Panc1 (cell line): ENCODE results near the gene PAPSS2. TPM values are rescaled to one million over a fixed set of nuclear protein-coding genes. Genes with fewer than 3 reads are reported as not detected.
"Not testable (repeated sequence)": the region's sequence is repeated elsewhere in the genome, so short reads cannot be mapped to it uniquely, and the experiment has no call there.

Experiments used
- ATAC-seq: fragments of 200-7000 bp; cut with Tn5 transposase; 2 replicates; pipeline ENCODE4 v1.9.1; 2020; ENCODE audit warnings: mild to moderate bottlenecking, moderate library complexity
- BruUV-seq: library from RNA; stranded (reverse); fragments of 400-500 nt; replicated peaks from 2 replicates; lab custom pipeline; 2021; lab: Mats Ljungman, UMichigan
- CTCF ChIA-PET: fragments of 300-600 bp; sonication (Branson Sonifier 250); formaldehyde crosslinking; loops from one replicate; lab custom pipeline; 2022; ENCODE audit warnings: antibody characterized with exemption; lab: Charles Lee
- POLR2A ChIA-PET: fragments of 300-600 bp; sonication (Branson Sonifier 250); formaldehyde crosslinking; loops from one replicate; lab custom pipeline; 2022; ENCODE audit warnings: antibody characterized with exemption; lab: Charles Lee
- DNase-seq: peaks from one replicate; pipeline ENCODE4 v3.0.0-alpha.2; 2010; ENCODE audit warnings: low read depth, low spot score
- H3K27ac ChIP-seq: 2 replicates; pipeline ENCODE4 v1.5.1; 2011; ENCODE audit warnings: mild to moderate bottlenecking, low read length, inconsistent platforms
- H3K27me3 ChIP-seq: fragments of 200-500 bp; sonication (Bioruptor generic); 2 replicates; pipeline ENCODE4 v1.6.0; 2014; ENCODE audit warnings: low read length, inconsistent platforms; ENCODE audit not compliant: control insufficient read depth, insufficient read depth
- H3K36me3 ChIP-seq: fragments of 200-500 bp; sonication (Bioruptor generic); 2 replicates; pipeline ENCODE4 v1.5.1; 2014; ENCODE audit warnings: inconsistent platforms, mild to moderate bottlenecking, low read length, moderate library complexity; ENCODE audit not compliant: control insufficient read depth, insufficient read depth
- H3K4me1 ChIP-seq: 2 replicates; pipeline ENCODE4 v1.5.1; 2011; ENCODE audit warnings: inconsistent platforms, mild to moderate bottlenecking, low read length, moderate library complexity; ENCODE audit not compliant: control insufficient read depth, insufficient read depth
- H3K4me3 ChIP-seq, 2 experiments: 2 replicates each; pipeline ENCODE4 v1.5.1; 2011 to 2012; ENCODE audit warnings: low read depth in 2 of 2, low read length in 2 of 2, mild to moderate bottlenecking in 2 of 2, inconsistent platforms in 1 of 2, moderate library complexity in 1 of 2
- H3K9me3 ChIP-seq: fragments of 200-500 bp; sonication (Bioruptor generic); 2 replicates; pipeline ENCODE4 v1.5.1; 2014; ENCODE audit warnings: low read depth, mild to moderate bottlenecking, inconsistent platforms, low read length, moderate library complexity; ENCODE audit not compliant: control insufficient read depth, insufficient read depth
- POLR2AphosphoS5 ChIP-seq: IDR thresholded peaks from 2 replicates; pipeline ENCODE4 v1.6.1; 2012; ENCODE audit warnings: mild to moderate bottlenecking, low read depth, low read length, moderate library complexity
- SIN3A ChIP-seq: IDR thresholded peaks from 2 replicates; pipeline ENCODE4 v1.6.1; 2012; ENCODE audit warnings: low read depth, mild to moderate bottlenecking, low read length, moderate library complexity, borderline replicate concordance; ENCODE audit not compliant: insufficient read depth
- TCF7L2 ChIP-seq: IDR thresholded peaks from 2 replicates; pipeline ENCODE4 v1.6.1; 2011; ENCODE audit warnings: mild to moderate bottlenecking, low read depth, low read length, inconsistent platforms
- in situ Hi-C: cut with HindIII; loops from 2 replicates; pipeline ENCODE4 v1.10.0; 2016; ENCODE audit warnings: low sequenced_read_pairs, low pct_unique_long_range_greater_than_20kb
- intact Hi-C: fragments of 100-400 bp; cut with micrococcal nuclease; formaldehyde crosslinking; loops from one replicate; pipeline ENCODE4 v1.10.0; 2022; ENCODE audit not compliant: unreplicated experiment
- total RNA-seq: library from RNA; stranded (reverse); gene quantifications from one replicate; pipeline ENCODE4 v1.2.1, GENCODE V29; 2021; ENCODE audit not compliant: unreplicated experiment
- TF ChIP-seq, protein P1 (sequence below), 2 experiments: IDR thresholded peaks; 2 replicates each; pipeline ENCODE4 v1.6.1; 2011 to 2012; ENCODE audit warnings: low read depth in 2 of 2, control low read depth in 1 of 2, low read length in 1 of 2, mild to moderate bottlenecking in 1 of 2, moderate library complexity in 1 of 2; ENCODE audit not compliant: insufficient read depth in 1 of 2
- TF ChIP-seq, protein P2 (sequence below): fragments of 450-650 bp; IDR thresholded peaks from 2 replicates; pipeline ENCODE4 v1.5.1; 2017; ENCODE audit warnings: mild to moderate bottlenecking

Gene PAPSS2
- total RNA-seq, 1 experiment from 2014 or later: 17.1 TPM

DNA sequence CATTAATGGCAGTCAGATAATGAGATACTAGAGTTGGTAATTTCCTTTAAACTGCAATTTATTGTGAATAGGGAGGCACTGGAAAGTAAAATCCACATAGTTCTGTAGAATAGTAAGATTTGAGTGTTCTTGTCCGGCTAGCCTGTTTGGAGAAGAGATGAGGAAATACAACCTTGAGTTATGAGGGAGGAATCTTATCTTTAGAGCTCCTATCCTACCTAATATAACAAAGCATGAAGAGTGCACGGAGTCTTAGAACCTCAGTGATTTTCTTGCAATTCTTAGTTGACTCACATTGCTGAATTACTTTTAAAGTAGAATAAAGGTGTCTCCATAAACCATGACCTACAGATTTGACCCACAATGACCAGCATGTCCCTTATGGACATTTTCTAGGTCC is 84.9 kb downstream of the PAPSS2 start:
- no TSS peak for BruUV-seq
- ChIA-PET POLR2A (no interaction called here), CTCF (no interaction called here)
- H3K36me3 ChIP-seq: no peaks in the 10 kb centered on the region
- no peaks in the 10 kb centered on the region for H3K27me3 ChIP-seq
- no peak overlapping the region for H3K27ac ChIP-seq
- no peak overlapping the region for H3K4me3 ChIP-seq
- no peaks in the 10 kb centered on the region for H3K4me1 ChIP-seq
- H3K9me3 ChIP-seq: no peaks in the 10 kb centered on the region
- no peak for DNase-seq
- intact Hi-C loops (no loop called here), in situ Hi-C loops (no loop called here)
- ATAC-seq: no peak
- TF ChIP-seq POLR2AphosphoS5 (no peak), SIN3A (no peak), TCF7L2 (no peak)
- TF ChIP-seq, protein P1, sequence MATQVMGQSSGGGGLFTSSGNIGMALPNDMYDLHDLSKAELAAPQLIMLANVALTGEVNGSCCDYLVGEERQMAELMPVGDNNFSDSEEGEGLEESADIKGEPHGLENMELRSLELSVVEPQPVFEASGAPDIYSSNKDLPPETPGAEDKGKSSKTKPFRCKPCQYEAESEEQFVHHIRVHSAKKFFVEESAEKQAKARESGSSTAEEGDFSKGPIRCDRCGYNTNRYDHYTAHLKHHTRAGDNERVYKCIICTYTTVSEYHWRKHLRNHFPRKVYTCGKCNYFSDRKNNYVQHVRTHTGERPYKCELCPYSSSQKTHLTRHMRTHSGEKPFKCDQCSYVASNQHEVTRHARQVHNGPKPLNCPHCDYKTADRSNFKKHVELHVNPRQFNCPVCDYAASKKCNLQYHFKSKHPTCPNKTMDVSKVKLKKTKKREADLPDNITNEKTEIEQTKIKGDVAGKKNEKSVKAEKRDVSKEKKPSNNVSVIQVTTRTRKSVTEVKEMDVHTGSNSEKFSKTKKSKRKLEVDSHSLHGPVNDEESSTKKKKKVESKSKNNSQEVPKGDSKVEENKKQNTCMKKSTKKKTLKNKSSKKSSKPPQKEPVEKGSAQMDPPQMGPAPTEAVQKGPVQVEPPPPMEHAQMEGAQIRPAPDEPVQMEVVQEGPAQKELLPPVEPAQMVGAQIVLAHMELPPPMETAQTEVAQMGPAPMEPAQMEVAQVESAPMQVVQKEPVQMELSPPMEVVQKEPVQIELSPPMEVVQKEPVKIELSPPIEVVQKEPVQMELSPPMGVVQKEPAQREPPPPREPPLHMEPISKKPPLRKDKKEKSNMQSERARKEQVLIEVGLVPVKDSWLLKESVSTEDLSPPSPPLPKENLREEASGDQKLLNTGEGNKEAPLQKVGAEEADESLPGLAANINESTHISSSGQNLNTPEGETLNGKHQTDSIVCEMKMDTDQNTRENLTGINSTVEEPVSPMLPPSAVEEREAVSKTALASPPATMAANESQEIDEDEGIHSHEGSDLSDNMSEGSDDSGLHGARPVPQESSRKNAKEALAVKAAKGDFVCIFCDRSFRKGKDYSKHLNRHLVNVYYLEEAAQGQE (IDR thresholded peaks at IDR 0.05; ENCODE audit: insufficient read depth in 1 of 2, low read depth in 2 of 2, low read length in 1 of 2): no peak
- TF ChIP-seq, protein P2, sequence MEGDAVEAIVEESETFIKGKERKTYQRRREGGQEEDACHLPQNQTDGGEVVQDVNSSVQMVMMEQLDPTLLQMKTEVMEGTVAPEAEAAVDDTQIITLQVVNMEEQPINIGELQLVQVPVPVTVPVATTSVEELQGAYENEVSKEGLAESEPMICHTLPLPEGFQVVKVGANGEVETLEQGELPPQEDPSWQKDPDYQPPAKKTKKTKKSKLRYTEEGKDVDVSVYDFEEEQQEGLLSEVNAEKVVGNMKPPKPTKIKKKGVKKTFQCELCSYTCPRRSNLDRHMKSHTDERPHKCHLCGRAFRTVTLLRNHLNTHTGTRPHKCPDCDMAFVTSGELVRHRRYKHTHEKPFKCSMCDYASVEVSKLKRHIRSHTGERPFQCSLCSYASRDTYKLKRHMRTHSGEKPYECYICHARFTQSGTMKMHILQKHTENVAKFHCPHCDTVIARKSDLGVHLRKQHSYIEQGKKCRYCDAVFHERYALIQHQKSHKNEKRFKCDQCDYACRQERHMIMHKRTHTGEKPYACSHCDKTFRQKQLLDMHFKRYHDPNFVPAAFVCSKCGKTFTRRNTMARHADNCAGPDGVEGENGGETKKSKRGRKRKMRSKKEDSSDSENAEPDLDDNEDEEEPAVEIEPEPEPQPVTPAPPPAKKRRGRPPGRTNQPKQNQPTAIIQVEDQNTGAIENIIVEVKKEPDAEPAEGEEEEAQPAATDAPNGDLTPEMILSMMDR: no peak

DNA sequence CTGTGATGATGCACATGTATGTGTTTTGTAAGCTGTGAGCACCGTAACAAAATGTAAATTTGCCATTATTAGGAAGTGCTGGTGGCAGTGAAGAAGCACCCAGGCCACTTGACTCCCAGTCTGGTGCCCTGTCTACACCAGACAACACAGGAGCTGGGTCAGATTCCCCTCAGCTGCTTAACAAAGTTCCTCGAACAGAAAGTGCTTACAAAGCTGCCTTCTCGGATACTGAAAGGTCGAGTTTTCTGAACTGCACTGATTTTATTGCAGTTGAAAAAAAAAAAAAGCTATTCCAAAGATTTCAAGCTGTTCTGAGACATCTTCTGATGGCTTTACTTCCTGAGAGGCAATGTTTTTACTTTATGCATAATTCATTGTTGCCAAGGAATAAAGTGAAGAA is 87.2 kb downstream of the PAPSS2 start:
- Histone ChIP-seq H3K4me3 (no peak overlapping the region), H3K9me3 (no peaks in the 10 kb centered on the region), H3K4me1 (no peaks in the 10 kb centered on the region), H3K27ac (no peak overlapping the region), H3K36me3 (peaks cover 3% of the 10 kb centered on the region; the same call in 1 of the 2 replicates), H3K27me3 (no peaks in the 10 kb centered on the region)
- ChIA-PET CTCF (interaction anchor here (0.5 kb wide), 1 partner anchor 18 kb away, joined by 3 read pairs; no protein-coding TSS in a partner anchor), POLR2A (no interaction called here)
- BruUV-seq: no TSS peak
- intact Hi-C loops: no loop called here
- TF ChIP-seq, protein P1 (IDR thresholded peaks at IDR 0.05; ENCODE audit: insufficient read depth in 1 of 2, low read depth in 2 of 2, low read length in 1 of 2): no peak
- TF ChIP-seq SIN3A (no peak), POLR2AphosphoS5 (no peak), TCF7L2 (no peak)
- TF ChIP-seq, protein P2: no peak
- DNase-seq (no peak), ATAC-seq (no peak)
- in situ Hi-C loops: no loop called here

DNA sequence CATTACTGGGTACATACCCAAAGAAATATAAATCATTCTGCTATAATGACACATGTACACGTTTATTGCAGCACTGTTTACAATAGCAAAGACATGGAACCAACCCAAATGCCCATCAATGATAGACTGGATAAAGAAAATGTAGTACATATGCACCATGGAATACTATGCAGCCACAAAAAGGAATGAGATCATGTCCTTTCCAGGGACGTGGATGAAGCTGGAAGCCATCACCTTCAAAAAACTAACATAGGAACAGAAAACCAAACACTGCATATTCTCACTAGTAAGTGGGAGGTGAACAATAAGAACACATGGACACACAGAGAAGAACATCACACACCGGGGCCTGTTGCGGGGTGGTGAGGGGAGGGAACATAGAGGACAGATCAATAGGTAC is 88.6 kb downstream of the PAPSS2 start:
- POLR2A ChIA-PET, H3K4me1 ChIP-seq, H3K9me3 ChIP-seq, H3K4me3 ChIP-seq, intact Hi-C loops, H3K27ac ChIP-seq, DNase-seq, CTCF ChIA-PET, BruUV-seq, H3K36me3 ChIP-seq, H3K27me3 ChIP-seq, in situ Hi-C loops, ATAC-seq: not testable (repeated sequence)
